HG02973 (cell line): Measurements from ENCODE around the gene POLR3G.
A peak's percentile ranks its signal among the peaks of the same experiment; 100 is the strongest.

Source experiments
- ATAC-seq: cut with Tn5 transposase; IDR thresholded peaks from one replicate; pipeline ENCODE4 v1.9.1; 2021; ENCODE audit warnings: moderate library complexity; ENCODE audit not compliant: unreplicated experiment

POLR3G gene

DNA sequence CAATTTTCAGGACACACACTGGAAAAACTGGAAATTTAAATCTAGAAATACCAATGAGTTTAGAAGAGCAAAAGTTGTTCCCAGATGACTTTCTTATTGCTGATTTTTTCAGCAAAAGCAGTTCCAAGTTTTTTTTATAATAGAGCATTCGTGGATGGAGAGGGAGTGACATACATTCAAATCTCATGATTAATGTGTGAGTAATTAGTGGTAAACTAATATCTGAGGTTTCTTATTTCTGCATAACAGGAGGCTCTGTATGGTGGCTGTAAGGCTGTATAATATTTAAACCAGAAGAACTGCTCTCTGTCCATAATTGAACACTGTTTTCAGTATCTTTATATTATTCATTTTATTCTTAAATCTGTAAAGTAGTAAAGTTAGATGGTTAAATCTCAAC lies 28.9 kb downstream of the POLR3G start:
- ATAC-seq = no peak

DNA sequence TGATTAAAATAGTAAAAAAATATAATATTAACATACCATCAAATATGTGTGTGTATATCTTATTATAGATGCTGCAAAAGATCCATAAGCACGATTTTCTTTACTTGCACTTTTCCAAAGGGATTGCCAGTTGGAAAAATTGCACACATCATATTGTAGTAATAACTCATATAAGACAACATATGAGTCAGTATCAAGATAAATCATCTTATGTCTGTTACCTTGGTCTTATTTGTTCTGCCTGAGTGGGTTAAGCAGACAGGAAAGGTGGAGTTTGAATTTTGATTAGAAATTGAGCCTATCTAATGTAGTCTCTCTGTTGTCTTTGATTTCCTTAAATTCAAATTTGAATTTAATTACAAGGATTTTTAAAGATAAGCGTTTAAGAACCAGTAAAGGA lies 30.1 kb downstream of the POLR3G start:
- ATAC-seq = no peak

- ATAC-seq = no peak
Observed at GRCh38 chr5:90506221-90506620, 31.6 kb downstream of the POLR3G start.

GRCh38 chr5:90510438-90510837 lies 35.8 kb downstream of the POLR3G start:
- ATAC-seq = no peak

DNA sequence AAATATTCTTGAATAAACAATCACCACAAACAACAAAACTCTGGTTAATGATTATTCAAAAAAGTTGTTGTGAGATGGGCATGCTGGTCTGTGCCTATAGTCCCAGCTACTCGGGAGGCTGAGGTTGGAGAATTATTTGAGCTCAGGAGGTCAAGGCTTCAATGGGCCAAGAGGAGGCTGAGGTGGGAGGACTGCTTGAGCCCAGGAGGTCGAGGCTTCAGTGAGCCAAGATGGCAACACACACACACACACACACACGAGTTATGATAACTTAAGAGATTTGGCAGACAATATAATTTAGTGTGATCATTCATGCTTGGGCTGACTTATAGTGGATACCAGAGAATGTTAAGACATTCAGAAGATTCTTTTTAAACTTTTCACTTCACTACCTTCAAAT lies 39.9 kb downstream of the POLR3G start:
- ATAC-seq = no peak

GRCh38 chr5:90518661-90519060 lies 44.0 kb downstream of the POLR3G start:
- no peak for ATAC-seq

GRCh38 chr5:90519081-90519480 lies 44.4 kb downstream of the POLR3G start:
- ATAC-seq = no peak

- ATAC-seq = no peak
Observed at GRCh38 chr5:90528601-90529193, 54.0 kb downstream of the POLR3G start.

DNA sequence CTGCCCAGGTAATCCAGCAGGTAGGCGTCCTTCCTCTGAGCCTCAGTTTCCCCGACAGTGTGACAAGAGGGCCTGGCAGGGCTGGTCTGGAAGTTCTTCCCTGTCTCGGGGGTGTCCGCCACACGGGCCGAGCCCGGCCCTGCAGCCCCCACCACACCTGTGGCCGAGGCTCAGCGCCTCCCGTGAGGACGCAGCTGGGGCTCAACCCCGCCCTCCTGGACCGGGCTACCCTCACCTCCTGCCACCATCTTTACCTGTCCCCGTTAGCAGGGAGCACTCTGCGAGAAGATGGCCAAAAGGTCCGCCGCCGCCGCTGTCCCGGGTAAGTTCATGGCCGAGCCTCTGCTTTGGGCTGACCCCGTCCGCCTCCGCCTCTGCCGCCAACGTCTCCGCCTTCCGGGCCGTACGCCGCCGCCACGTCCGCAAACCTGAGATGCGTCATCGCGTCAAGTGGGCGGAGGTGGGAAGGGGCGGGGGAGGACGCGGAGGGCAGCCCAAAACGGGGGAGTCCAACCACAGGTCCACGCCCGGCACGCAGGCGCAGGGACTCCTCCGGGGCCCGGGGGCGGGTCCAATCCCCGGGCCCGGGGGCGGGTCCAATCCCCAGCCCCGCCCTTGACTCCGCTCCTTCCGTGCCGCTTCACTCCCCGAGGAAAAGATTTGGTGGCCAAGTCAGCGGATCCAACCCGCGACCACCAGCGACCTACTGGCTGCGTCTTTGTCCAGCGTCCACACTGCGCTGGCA lies 54.7 kb downstream of the POLR3G start, which contains the start of gene LYSMD3:
Gene LYSMD3, minus strand, starts transcription at position 391 of the 745 bp plus-strand sequence. CDS start 4,295 bp downstream, outside the sequence.
- peak; percentile 90 for ATAC-seq

DNA sequence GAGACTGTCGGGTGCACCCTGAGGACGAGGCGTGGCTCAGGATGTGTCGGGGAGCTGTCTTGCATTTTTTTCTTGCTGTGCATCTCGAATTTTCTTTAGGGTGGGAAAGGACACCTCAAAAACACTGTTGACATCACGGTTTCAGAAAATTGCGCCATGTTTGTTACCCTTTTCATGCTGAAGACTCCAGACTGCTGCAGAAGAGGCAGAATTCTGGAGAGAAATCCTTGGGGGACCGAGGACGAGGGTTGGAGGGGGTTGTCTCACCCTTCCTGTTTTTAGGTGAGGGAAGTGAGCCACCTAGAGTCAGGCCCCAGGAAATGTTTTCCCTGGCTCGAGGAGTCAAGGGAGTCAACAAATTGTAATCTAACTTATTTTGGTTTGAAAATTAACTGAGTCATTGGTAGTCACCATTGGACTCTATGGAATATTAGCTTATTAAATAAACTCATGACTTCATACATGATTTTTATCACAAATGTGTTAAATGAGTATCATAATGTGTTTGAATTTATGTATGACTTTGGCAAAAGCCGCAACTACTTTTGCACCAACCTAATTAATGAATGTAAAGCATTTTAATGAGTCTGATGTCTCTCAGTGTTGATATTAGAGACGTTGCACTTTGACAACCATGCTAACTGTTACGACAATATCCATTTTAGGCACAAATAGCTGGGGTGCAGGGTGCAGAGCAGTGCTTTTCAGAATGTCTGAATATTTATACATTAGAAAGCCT lies 55.4 kb downstream of the POLR3G start:
- ATAC-seq = peak; percentile 42

GRCh38 chr5:90530736-90531487 lies 56.2 kb downstream of the POLR3G start:
- ATAC-seq = no peak

GRCh38 chr5:90533794-90534193 lies 59.1 kb downstream of the POLR3G start:
- no peak for ATAC-seq

DNA sequence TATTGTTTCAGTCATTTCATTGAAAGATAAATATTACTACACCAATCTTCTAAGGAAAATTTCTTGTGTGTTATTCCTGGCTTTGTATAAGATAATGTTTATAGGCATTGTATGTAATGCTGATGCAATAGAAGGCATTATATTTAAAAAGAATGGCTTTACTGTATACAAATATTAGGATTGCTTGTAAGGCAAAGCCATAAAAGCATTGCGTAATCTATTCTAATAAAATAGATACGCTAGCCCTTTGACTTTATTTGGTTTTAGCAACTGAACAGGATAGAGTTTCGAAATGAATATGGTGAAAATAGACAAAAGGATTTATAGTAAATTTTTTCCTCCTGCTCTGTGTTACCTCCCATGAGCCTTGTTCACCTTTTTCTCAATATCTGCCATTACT lies 60.3 kb downstream of the POLR3G start:
- no peak for ATAC-seq

- ATAC-seq = no peak
Observed at GRCh38 chr5:90542827-90543519, 68.3 kb downstream of the POLR3G start.

DNA sequence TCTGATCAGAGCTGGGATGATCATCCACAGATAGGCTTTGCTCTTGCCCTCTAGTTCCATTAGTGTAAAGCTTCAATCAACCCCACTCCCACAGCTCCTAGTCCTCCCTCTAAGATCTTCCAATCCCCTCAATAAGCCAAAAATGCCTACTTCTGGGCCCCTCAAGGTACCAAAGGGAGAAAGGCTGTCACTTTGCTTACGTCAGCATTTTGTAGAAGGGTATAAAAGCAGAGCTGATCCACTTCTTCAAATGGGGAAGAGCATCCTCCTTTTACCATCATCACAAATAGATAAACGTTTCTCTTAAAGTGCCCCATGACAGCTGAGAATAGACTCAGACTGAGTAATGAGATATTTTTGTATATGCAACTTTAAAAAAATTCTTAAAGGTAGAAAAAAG lies 70.8 kb downstream of the POLR3G start:
- ATAC-seq = no peak

- no peak for ATAC-seq
Observed at GRCh38 chr5:90546216-90546837, 71.7 kb downstream of the POLR3G start.

- ATAC-seq = no peak
Observed at GRCh38 chr5:90547072-90547536, 72.4 kb downstream of the POLR3G start.

GRCh38 chr5:90548069-90548593 lies 73.5 kb downstream of the POLR3G start:
- no peak for ATAC-seq

DNA sequence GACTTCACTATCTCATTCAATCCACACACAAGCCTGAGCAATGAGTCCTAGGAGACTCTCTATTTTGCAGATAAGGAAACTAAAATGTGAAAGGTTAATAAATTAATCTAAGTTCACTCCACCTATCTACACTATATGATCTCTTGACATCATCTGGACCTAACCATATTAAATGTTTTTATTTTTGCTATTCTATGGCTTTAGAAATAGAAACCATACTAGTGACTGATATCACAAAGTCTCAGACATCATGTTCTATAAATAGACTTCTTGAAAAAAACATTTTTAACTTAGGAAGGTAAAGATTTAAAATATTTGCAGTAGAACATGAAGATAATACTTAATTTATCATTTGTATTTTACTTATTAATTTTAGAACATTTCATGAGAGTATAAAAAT lies 74.6 kb downstream of the POLR3G start:
- ATAC-seq = no peak
